Spleen (tissue), 7 donors: ENCODE measurements around the gene KCNMB2.

Experiments
- POLR2A ChIP-seq, 3 donors: fragments of 450-650 bp; IDR thresholded peaks; one replicate each; pipeline ENCODE4 v1.5.1; 2017; ENCODE audit warnings: antibody characterized with exemption in 3 of 3, mild to moderate bottlenecking in 1 of 3
- POLR2AphosphoS5 ChIP-seq, 3 donors: sonication (generic); formaldehyde crosslinking; IDR thresholded peaks; one replicate each; pipeline ENCODE4 v1.5.1; 2017; ENCODE audit warnings: antibody characterized with exemption in 3 of 3
- TF ChIP-seq, protein P1 (sequence below), 11 experiments: fragments of 200-600 bp in 7 of 11; fragments of 450-650 bp in 4 of 11; sonication (generic) in 4 of 11; IDR thresholded peaks in 8 of 11; conservative IDR thresholded peaks in 3 of 11; 1 replicate in 7 of 11; 2 replicates in 4 of 11; pipeline versions ENCODE4 v1.4.0 to v1.8.0; 2016 to 2021; ENCODE audit warnings: antibody characterized with exemption in 11 of 11, inconsistent platforms in 4 of 11, mild to moderate bottlenecking in 1 of 11
- donor health status: DM: no; HTN: no; CAD: no; lungs with moderate emphysema.
- donor health status: DM: no; HTN: no; CAD: no.
- donor health status: DM: no; HTN: no; CAD: no.

DNA sequence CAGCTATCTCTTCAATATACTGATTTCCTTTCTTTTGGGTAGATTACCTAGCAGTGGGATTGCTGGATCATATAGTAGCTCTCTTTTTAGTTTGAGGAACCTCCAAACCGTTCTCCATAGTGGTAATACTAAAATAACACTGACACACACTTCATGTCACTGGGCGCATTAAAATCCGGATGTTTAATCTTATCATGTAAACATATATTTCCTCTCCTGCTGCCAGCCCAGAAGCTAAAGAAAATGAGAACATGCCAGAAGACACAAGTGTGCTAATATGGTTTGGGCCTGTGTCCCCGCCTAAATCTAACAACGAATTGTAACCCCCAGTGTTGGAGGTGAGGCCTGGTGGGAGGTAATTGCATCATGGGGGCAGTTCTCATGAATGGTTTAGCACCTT lies 23.6 kb upstream of the KCNMB2 start:
- no peak for TF ChIP-seq POLR2A (IDR thresholded peaks at IDR 0.05)
- TF ChIP-seq, protein P1, sequence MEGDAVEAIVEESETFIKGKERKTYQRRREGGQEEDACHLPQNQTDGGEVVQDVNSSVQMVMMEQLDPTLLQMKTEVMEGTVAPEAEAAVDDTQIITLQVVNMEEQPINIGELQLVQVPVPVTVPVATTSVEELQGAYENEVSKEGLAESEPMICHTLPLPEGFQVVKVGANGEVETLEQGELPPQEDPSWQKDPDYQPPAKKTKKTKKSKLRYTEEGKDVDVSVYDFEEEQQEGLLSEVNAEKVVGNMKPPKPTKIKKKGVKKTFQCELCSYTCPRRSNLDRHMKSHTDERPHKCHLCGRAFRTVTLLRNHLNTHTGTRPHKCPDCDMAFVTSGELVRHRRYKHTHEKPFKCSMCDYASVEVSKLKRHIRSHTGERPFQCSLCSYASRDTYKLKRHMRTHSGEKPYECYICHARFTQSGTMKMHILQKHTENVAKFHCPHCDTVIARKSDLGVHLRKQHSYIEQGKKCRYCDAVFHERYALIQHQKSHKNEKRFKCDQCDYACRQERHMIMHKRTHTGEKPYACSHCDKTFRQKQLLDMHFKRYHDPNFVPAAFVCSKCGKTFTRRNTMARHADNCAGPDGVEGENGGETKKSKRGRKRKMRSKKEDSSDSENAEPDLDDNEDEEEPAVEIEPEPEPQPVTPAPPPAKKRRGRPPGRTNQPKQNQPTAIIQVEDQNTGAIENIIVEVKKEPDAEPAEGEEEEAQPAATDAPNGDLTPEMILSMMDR (IDR thresholded peaks at IDR 0.05 in 8 of 11, conservative IDR thresholded peaks at IDR 0.05 in 3 of 11) = no peak
- TF ChIP-seq POLR2AphosphoS5 (IDR thresholded peaks at IDR 0.05) = no peak
